ENCODE results near the gene LRP8.

The LRP8 gene

DNA sequence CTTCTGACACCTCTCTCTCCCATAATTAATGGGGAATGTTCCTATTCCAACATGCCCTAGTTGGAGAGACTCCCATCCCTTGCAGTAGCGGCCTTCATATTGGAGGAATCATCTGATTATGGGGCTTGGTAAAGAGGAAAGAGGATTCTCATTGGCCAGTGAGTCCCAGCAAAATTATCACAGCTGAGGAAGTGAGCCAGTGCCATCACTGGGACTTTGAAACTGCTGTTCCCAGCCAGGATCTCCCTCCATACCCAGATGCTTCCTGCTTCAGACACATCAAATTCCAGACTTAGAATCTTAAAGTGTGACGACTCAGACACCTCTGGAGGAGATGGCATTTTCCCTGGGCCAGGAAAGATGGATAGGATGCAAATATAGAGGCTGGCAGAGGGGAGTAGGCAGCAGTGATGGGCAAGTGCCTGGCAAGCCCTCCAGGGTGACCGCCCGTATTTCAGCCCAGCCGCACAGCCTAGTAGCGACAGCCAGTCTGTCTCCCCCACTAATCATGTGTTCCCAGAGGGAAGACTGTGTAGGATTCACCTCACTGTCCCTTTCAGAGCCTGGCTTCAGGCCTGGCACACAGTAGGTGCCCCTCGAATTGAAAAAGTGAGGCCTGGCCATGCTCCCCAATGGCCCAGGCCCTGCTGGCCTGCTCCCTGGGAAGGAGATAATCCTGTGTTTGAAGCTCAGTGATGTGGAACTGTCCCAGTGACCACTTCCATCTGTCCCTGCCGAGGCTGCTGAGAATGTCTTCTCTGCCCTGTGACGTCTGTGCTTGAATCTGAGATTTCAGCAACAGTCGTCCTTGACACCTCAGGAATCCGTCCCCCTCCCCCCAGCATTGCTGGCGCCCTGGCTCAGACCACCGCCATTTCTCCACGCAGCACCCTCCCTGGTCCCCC lies 48.3 kb downstream of the LRP8 start:
- DNase-seq, result no peak

DNA sequence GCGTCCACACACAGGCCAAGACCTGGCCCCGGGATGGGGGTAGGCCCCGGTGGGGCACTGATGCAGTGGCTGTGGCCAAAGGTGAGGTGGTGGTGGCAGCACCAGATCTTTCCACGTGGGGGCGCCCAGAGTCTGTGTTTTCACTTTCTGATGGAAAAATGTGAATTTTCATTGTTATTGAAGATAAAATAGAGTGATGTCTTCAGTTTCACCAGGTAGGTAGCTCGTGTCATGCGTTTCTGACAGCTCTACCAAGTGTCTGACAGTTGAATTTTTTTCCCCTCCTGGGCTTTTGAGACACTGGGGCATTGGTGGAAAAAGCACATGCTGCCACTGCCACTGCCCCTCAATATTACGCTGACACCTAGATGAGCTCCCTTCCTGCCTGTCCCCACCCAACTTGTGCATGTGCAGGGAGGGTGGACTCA lies 49.6 kb downstream of the LRP8 start:
- peak; percentile 74 for DNase-seq

DNA sequence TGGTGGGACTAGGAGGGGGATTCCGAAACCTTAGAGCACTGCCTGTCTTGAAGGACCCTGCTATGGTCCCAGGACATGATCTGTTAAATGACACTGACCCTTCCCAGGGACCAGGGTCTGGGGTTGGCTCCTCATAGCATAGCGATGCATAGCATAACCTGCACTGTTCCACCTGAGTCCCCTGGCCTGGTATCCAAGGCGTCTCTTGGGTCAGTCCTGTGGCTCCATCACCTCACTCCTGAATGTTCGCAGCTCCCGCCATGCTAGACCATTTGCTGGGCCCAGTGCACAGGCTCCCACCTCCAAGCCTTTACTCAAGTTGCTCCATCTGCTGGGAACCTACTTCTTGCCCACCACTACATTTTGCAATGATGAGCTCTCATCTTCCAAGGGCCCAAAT lies 50.5 kb downstream of the LRP8 start:
- DNase-seq, result no peak

DNA sequence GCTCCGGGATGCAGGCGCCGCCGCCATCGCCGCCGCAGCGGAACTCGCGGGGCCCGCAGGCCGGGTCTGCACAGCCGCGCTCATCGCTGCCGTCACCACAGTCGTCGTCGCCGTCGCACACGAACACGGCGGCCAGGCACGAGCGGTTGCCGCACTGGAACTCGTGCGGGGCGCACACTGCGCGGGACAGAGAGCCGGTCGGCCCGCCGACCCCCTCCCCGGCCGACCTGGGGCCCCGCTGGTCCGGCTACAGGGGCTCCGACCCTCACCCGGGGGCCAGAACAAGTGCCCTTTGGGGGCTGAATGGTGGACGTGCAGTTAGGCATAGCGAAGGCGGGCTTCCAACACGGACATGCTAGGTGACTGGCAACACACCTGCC lies 51.0 kb downstream of the LRP8 start:
- DNase-seq, result no peak

DNA sequence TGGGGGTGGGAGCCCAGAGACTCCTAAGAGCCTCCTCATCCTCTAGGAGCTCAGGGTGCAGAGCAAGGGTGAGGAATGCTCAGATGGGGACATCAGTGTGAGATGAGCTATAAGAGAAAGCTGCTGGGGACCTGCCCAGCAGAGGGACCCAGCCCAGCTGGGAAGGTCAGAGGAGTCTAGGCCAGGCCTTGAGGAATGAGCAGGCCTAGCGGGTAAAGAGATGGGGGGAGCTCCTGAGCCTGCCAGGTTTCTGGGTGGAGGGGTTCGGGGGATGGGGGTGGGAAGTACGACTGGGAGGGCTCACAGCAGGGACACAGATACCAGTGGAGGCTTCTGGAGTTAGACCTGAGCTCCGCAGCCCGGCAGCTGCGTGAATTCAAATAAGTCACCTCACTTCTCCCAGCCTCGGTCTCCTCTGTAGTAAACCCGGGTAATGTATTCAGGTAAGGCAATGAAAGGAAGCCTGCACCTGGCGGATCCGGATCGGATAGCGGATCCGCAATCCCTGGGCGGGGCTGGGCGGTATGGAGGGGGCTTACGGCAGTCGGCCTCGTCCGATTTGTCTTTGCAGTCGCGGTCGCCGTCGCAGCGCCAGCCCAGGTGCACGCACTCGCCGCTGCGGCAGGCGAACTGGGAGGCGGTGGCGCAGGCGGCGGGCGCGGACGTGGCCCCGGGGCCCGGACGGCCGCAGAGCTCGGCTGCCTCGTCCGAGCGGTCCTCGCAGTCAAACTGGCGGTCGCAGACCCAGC lies 51.5 kb downstream of the LRP8 start:
- DNase-seq, result no peak

DNA sequence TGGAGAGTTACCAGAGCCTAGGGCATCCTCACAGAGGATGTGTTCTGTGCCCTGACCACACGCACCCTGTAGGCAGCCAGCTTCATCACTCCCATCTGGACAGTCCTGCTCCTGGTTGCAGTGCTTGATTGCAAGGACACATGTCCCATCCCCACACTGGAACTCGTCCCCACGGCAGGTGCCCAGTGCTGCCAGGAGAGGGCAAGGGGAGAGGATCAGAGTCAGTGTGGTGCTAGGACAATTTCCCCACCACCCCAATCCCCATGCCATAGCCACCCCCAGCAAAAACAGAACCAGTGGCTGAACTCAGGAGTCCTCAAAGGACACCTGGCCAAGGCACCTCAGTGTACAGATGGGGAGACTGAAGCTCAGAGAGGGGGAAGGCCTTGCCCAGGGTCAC lies 52.3 kb downstream of the LRP8 start:
- DNase-seq, result no peak

DNA sequence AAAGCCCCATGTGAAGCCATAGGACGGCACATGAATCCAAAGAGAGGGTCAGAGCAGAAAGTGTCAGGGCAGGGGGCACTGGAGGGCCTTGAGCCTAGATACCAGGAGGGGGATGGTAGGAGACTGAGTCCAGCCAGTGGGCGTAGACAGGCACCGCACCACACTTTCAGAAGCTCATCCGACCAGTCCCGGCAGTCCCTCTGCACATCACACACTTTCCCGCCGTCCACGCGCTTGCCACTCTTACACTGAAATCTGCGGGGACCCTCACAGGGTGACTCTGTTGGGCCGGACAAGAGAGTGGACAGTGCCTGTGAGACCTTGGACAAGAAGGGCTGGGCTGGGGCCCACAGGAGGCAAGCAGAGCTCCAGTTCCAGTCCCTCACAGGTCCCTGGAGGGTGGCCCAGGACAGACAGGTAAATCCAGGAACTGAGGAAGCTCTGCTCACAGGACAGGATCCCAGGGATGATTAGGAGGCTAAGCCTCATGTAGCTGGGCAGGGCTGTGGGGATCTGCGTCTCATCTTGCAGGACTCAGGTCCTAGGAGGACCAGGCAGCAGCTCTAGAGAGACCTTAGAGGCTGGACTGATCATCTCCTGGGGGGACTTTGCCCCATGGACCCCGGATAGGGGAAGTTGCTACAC lies 53.2 kb downstream of the LRP8 start:
- DNase-seq, result no peak

DNA sequence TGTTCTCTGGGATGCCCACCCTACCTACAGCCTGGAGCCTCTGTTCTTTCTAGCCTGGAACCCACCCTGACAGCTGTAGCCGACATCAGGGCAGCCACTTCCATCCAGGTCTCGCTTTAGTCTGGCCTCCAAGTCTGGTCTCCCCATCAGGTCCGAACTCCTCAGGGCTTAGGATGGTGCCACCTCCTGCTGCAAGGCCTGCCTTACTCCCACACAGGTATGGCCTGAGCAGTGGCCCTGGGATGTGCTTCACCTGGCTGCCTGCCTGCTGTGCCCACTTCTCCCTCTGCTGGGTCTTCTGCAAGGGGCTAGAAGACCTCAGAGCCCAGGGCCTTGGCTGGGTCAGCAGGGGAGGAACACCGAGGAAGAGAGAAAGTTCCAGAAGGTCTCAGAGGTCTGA lies 53.8 kb downstream of the LRP8 start:
- DNase-seq, result no peak

DNA sequence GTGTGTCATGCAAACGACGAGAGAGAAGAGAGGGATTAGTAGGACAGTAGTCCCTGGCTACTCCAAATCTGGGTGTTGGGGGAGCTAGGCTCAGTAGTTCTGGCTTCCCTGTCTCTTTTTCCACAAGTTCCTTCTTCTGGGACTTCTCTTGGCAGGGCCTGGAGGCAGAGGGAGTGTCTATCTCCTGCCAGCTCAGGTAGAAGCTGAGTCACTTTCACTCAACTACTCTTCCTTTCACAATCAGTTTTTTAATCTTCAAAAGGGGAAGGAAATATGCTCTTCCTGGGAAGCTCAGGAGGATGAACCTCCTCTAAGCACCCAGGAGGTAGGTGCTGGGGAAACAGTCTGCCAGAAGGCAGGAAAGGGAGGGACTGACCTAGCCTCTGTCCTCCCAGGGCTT lies 54.3 kb downstream of the LRP8 start:
- no peak for DNase-seq

DNA sequence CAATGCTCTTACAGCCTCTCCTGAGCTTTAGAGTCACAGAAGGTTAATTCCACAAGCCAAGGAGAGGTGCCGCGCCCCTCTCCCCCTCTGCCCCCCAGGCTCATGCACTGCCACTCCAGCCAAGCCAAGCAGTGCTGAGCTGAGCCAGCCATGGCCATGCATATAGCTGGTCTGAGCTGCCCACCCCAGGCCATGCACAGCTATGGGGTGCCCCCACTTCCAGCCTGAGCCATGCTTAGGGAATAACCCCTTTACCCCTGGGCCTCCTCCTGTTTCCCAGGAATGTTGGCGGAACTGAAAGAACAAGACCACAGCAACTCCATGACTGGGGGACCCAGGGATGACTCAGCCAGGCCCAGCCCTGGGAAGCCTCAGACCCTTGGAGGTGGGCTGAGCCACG lies 55.5 kb downstream of the LRP8 start:
- DNase-seq, result no peak

DNA sequence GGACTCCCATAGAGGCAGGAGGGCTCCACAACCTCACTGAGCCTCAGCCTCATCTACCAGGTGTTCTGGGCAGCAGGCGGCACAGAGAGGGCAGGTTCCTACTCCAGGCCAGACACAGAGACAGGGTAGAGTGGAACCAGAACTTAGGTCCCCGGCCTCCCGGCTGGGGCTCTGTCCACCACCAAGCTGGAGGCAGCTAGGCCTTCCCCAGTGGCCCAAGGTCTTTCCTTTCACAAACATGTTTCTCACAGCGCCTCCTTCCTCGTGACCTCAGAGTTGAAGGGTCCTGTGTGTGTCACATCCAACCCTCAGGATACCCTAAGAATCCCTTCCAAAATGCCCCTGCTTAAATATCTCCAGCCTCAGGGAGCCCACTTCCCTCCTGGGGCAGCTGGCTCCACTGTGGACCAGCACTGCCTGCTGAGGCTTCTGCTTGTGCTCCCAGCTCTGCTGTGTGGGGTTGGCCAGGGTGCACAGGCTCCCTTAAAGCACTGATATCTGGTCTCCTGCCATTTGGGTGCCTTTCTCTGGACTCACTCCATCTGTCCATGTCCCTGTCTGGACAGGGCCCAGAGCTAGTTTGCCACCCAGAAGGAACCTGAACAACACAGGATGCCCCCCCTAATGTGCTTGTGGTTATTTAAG lies 56.3 kb downstream of the LRP8 start:
- DNase-seq, result no peak

DNA sequence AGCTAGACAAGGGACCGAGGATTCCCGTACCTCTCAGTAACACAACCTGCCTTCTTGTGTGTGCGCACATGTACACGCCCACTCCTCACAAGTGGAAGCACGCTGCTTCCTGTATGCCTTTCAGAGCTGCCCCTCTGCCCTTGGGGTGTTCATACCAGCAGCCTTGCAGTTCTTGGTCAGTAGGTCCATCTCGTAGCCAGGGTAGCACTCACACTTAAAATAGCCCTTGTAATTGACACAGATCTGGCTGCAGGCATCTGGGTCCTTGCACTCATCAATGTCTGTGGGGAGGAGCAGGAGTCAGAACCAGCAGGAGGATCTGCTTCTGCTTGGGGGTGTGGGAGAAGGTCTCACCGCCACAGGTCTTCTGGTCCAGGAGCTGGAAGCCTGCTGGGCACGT lies 57.0 kb downstream of the LRP8 start:
- no peak for DNase-seq

DNA sequence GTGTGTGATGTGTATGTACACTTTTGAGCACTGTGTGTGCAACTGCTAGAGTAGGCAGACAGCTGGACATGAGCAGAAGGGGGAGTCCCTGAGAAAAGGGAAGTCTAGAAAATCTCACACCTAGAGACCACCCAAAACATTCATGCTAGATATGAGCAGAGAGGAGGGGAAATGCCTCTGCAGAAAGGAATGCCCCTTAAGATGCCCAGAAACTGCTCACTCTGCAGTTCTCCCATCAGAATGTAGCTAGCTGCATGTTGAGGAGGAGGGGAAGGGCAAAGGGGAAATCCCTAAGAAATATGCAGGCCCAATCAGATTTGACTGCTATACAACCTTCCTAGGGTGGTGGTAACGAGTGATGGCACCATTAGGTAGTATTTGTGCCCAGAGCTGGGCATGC lies 57.8 kb downstream of the LRP8 start:
- no peak for DNase-seq

DNA sequence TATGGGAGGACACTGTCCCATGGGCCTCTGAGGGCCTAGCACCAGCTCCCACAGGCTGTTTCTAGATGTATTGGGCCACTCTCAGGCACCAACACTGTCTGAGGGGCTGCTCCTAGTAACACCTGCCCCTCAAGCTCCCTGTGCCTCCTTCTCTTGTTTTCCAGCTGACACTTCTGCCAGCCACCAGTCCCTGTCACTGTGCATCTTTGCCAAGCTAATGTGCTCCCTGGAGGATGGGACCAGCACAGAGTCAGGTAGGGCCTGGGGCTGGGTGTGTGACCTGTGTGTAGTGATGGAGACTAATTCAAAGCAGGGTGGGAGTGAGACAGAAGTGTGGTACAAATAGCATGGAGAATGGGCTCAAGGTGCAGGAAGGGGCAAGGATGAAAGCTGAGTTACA lies 60.1 kb downstream of the LRP8 start:
- DNase-seq, result no peak

DNA sequence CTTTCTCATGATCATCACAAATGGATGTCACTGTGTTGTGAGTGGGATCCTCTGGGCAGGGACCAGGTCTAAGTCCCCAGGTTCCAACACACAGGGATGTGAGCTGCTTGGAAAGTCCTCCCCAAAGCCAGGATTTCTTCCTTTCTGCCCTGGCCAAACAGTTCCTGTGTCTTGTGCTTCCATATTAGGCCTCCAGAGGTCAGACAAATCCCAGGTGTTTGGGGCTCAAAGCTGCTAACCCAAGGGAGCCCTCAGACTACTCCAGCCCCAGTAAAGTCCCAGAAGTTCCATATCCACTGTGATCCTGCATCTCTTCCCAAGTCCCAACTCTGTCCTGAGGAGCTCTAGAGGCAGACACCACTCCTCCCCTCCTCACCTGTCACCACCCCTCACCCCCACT lies 61.8 kb downstream of the LRP8 start:
- no peak for DNase-seq

DNA sequence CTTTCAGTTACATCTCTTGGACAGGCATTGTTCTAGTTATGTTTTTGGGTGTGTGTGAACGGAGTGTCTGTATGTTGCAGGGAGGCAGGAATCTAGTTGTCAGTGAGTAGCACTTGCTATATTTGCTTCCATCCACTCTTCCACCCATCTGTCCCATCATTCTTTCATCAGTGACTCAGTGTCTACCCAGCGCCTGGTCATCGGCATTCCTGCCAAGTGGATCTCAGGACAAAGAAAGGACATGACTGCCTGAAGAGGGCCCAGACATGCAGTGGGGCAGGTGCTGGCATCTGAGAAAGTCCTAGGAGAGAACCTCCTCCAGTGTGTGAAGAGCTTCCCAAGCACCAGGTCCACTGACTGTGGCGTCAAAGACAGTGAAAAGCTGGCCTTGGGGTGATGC lies 62.3 kb downstream of the LRP8 start:
- no peak for DNase-seq

DNA sequence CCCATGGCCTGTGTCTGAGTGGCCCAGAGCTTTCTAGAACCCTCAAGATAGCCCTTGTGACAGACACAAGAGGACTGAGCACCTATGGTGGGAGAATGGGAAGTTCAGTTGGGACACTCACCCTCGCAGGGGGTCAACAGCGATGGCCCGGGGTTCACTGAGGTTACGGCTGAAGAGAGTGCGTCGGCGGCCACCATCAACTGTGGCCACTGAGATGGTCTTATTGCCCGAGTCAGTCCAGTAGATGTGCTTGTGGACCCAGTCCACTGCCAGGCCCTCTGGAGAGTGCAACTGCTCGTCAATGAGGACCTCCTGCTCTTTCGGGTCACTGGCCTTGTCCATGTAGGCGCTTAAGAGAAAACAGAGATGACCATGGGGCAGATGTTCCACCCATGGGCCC lies 63.8 kb downstream of the LRP8 start:
- DNase-seq, result no peak

DNA sequence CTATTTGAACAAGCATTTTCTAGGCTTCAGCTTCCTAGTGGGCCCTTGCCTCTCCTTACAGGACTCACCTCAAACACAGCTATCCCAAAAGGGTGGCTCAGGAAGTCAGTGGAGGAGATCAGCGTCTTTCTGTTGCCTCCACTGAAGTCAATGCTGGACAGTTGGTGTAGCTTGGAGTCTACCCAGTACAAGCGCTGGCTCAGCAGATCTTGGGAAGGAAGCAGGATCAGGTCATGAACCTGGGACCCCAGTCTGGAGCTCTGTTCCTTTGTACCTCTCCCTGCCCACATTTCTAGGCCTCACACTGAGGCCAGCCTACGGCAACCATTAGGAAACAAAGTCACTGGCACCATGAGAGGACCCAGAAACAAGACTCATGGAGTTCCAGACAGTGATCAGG lies 65.9 kb downstream of the LRP8 start:
- DNase-seq, result no peak

DNA sequence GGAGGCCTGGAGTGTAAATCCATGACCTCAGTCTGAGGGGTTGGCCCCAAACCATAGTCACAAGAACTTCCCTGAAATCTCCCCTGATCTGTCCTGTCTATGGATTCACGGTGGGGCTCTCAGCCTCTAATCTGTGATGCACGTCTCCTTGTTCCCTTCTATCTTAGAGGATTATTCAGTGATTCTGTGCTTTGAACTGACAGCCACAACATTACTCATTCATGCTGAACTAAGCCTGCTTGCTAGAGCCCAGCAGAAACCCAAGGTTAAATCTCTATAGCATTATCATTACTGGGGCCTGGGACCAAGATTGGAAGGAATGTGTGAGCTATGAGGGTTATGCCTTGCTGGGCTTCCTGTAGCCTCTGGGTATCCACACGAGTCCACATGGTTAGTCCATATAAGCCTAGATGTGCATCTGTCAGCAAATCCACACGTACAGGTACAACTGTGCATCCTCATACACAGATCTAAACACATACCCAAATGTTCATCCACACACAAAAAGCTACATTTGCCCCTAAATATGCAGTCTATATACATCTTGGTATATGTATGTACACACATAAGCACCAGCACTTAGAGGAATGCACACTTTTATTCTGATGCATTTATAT lies 67.1 kb downstream of the LRP8 start:
- no peak for DNase-seq

DNA sequence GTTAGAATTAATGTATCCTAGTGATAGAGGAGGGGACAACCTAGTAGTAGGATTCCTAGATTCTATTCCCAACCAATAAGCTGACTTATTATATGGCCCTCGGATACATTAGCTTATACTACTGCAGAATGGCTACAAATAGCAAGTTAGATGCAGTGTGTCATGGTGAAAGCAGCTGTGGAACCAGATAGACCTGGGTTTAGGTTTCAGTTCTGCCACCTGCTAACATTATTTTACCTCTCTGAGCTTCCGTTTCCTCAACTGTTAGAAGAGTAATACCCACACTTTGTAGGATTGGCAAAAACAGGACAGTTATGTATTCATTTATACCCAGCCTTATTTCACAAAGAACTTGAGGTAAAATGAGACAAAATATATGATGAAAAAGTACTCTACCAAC lies 67.9 kb downstream of the LRP8 start:
- no peak for DNase-seq

DNA sequence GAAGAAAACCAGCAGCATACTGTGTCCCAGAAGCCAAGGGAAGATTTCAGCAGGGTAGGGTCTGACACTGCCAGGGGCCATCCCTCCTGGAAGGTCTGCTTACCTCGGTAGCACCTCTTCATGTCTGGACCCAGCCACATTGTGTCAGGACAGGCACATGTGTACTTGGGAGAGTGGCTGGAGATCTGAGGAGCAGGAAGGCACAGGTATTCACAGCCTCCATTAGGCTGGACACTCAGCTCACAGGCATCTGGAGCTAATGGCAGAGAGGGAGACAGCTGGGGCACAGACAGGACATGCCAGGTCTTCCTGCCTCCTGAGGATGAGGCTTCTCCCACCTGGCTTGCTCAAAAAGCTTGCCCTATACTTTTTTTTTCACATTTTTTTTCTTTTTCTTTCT lies 69.7 kb downstream of the LRP8 start:
- DNase-seq, result no peak

DNA sequence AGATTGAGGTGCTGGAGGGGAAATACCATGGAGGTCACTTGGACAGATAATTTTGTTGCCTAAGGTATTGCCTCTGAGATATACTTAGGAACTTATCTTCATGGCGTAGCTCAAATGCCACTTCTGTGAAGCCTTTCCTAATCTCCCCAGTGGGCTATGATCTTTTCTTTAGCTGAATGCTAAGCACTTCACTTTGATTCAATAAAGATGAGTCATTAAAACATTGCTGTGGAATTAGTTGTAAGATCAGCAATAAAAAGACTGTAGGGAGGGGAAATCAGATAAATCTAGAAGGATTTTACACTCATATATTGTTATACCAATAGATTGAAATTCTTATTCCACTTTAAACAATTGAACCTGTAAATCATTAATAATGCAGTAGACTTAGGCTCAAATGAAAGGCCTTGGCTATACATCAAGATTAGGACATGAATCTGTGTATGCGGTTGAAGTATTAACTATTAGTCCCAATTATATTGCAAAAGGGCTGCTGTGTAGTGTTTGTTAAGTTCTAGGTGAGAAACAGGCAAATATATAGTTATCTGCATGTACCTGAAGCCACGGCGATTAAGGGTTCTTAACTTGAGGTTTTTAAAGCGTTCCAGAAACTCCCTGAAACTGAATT lies 70.3 kb downstream of the LRP8 start:
- DNase-seq, result no peak

Data from stimulated activated CD4-positive, alpha-beta T cell treated with anti-CD3 and anti-CD28 coated beads, Interleukin-4, amount 100 ng/mL, for 24 hours (primary cell).